Activated effector memory CD4-positive, alpha-beta T cell treated with anti-CD3 and anti-CD28 coated beads, Interleukin-2, amount 50 U/mL, for 16 hours (primary cell): ENCODE measurements around the gene CDYL.
"Not testable (repeated sequence)": the region's sequence is repeated elsewhere in the genome, so short reads cannot be mapped to it uniquely, and the experiment has no call there.

Experiments used
- DNase-seq: peaks from one replicate; pipeline ENCODE4 v3.0.0-alpha.2; 2020

CDYL gene

DNA sequence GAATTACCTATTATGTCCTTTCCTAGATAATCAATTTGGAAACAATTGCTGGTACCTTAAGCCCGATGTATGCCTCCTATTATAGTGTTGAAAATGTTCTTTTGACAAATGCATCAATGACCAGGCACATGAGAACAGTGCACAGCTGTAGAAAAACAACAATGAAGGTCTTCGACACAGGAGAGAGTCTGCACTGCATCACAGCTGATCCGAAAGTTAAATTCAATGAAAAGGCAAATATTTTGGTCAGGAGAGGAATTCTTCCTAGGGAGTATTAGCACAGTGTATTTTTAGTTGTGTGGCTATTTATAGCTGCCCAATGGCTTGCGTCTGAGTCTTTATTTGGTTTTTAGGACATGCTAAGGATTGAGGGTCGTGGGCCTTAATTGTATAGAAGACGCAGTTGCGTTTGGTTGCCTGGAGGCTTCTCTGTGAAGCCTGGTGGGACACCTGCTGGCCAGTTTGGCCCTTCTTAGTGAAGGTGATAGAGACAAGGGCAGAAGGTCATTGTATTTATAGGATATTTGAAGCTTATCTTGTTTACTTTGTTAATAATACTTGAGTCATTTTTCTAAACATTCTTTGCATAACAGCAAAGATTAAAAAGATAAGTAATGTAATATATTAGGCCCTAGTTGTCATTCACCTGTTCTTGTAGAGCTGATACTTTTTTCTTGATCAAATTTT lies 72.3 kb downstream of the CDYL start:
- no peak for DNase-seq

DNA sequence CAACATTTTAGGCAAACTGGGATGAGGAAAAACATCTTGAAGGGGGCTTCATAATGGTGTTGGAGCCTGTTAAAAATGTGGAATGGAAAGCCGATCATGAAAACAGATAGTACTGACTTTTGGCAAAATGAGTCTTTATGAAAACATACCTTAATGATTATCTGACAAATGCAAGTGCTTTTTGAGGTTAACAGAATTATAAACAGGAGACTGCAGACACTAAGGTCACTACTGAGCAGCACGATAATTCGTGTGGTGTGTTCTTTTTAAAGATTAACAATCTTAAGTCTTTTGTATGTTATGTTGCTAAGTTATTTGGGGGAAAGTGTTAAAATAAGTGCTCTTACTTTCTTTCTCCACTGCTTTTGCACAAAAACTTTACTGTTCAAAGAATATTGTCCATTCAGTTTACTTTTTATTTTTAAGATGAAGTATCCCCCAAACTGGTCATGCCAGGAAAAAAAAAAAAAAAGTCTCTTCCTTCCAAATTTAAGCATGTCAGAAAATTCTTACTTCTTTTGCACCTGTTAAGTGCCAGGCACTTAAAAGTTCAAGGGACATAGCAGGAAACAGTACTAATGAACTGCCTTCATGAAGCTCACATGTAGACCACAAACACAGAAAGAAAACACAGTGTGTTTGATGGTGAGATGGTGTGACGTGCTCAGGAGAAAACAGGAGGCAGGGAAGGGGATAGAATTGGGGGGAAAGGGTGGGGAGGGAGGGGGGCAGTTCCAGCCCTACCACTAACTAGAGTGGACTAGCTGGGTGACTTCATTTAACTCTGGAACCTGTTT lies 73.2 kb downstream of the CDYL start:
- no peak for DNase-seq

DNA sequence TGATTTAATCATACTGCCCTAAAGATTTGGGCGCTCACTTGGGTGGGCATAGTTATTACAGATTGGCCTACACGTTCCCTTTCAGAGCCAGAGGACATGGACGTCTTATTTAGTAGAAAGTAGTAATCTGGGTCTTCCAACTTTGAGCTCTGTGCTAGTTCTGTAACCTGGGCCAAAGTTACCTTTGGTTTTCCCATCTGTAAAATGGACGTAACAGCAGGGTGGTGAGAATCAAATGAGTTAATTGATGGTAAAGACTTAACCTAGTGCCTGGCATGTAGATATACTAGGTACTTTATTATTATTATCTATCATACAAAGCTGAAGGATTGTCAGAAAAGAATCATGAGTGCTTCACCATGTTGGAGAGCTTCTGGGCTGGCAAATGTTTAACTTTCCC lies 74.8 kb downstream of the CDYL start:
- DNase-seq: no peak

DNA sequence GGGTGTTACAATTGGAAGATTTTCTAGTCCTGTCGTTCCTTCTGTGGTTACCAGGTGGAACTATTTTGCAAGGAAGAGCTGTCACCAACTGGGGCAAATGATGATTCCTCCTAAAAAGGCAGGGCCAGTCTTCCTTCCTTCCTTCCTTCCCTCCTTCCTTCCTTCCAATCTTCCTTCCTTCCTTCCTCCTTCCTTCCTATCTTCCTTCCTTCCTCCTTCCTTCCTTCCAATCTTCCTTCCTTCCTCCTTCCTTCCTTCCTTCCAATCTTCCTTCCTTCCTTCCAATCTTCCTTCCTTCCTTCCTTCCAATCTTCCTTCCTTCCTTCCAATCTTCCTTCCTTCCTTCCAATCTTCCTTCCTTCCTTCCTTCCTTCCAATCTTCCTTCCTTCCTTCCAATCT lies 76.0 kb downstream of the CDYL start:
- DNase-seq: not testable (repeated sequence)

DNA sequence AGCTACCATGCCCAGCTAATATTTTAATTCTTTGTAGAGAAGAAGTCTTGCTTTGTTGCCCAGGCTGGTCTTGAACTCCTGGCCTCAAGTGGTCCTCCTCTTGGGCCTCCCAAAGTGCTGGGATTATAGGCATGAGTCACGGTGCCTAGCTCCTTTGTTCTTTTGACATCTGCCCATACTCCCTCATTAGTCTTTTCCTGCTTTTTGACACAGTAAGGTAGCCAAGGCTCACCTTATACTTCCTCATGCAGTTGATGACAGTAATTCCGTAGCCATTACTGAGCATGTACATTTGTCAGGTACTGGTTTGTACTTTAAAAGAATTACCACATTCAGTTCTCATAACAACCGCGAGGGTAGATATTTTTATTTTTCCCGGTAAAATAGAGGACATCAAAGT lies 76.7 kb downstream of the CDYL start:
- no peak for DNase-seq

DNA sequence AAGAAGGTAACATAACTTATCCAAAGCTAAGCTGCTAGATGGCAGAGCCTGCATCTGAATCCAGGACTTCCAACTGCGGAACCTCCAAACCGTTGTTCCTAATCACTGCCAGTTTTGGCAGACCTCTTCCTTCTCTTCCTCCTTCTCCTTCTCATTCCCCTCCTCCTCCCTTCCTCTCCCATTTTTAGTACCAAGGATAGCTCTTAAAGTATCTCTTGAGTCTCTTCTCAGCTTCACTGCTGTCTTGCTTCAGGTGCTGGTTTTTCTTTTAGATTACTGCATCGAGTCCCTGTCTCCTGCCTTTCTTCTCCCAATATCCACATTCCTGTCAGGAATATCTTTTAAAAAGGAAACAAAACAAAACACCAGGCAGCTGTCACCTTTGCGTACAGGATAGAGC lies 77.1 kb downstream of the CDYL start:
- no peak for DNase-seq

DNA sequence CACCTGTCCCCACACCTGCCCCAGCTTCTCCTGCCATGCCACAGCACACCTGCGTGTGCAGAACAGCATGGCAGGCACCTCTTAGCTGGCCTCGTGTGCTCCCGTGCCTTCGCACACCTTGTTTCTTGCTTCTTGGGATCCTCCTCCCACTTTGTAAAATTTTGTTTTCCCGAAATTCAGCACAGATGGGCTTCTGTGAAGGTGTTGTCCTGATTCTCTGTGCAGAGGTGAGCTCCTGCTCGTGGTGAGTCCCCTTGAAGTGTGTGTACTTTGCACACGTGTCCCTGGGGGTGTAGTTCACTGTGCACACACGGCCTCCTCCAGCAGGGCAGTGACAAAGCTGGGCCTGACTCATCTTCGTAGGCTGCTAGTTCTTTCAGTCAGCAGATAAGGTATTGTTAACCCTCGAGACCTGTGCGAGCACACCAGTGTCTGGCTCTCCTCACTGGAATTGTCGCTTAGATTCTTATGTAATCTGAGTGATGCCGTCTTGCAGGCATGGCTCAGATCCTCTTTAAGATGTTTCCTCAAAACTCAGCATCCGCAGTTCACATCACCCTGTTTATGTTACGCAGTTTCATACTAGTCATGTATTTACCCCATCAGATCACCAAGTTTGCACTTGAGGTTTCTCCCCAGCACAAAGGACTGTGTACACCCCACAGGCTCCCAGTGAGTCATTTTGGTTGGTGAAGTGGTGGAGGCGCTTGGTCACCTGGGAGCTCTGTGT lies 77.7 kb downstream of the CDYL start:
- DNase-seq: no peak

DNA sequence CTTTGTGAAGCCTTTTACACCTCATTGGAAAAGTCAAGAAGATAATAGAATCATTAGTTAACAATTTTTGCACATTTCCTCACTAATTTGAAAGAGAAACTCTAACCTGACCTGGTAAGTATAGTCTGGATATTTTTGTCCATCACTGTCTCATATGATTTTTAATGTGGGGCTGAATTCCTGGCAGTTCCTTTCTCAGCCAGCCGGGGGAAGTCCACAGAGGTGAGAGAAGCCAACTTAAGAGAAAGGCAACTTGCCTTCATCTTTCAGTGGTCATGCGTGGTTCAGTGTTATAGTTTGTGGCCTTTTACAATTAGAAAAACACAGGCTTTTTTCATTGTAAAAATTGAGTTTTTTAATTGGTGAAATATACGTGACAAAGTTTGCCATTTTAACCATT lies 80.6 kb downstream of the CDYL start:
- DNase-seq: no peak

DNA sequence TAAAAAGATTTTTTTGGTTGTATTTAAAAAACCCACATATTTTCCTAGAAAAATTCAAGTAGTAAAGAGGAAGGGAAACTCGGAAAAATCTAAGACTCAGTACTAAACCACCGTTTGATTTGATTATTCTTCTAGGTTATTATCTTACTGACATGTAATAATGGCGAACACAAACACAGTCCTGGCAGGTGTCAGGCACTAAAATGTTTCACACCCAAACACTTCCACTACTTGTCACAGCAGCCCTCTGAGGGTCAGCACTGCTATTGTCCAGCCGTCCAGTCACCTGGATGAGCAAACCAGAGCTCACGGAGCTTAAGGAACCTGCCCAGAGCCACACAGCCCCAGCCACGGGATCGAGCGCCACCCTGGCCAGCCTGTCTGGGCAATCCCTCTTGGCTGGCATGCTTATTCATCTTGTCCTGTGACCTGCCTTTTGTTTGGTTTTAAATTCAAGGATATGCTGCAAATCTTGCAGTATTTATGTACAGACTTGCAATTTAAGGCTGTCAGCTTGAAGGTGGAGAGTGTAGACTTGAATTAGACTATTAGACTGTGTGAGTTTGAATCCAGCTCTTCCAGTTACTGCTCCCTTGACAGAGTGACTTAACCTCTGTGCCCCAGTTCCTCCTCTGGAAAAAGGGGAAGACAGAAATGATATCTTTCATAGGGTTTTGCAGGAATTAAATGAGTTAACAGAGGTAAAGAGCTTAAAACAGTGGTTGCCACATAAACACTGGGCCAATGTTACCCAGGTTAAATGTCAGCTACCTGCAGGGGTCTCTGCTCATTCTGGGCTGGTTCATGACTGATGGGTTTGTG lies 82.2 kb downstream of the CDYL start:
- DNase-seq: no peak

DNA sequence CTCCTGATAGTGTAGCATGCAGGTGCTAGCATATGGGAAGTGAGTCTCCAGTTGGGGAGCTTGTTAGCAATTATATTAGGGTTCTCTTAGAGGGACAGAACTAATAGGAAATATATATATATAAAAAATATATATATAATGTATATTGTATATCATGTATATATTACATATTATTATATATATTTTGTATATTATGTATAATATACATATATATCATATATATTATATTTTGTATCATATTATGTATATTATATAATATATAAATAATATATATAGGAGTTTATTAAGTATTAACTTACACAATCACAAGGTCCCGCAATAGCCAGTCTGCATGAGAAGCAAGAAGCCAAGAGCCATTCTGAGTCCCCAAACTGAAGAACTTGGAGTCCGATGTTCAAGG lies 84.2 kb downstream of the CDYL start:
- DNase-seq: no peak

DNA sequence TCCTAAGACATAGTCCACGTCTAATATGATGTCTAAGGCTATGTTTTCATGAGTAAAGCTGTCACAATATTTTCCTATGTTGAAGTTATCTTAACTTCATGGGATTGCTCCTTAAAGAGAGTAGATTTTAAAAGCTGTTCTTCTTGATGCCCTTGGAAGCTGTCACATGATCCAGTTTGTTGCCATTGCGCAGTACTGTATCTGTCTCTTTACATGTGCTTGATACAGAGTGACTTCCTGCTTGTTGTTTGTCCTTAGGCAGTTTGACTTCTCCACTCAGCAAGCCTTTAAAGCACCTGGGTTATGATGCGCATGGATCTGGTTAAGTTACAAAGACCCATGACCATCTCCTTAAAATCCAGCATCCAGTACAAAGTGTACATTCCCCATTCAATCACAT lies 85.4 kb downstream of the CDYL start:
- DNase-seq: no peak

DNA sequence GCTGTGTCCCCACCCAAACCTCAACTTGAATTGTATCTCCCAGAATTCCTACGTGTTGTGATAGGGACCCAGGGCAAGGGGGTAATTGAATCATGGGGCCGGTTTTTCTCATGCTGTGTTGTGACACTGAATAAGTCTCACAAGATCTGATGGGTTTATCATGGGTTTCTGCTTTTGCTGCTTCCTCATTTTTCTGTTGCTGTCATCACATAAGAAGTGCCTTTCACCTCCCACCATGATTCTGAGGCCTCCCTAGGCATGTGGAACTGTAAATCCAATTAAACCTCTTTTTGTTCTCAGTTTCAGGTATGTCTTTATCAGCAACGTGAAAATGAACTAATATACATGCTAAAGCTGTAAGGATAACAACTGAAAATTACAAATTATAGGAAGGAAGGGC lies 88.3 kb downstream of the CDYL start:
- no peak for DNase-seq

DNA sequence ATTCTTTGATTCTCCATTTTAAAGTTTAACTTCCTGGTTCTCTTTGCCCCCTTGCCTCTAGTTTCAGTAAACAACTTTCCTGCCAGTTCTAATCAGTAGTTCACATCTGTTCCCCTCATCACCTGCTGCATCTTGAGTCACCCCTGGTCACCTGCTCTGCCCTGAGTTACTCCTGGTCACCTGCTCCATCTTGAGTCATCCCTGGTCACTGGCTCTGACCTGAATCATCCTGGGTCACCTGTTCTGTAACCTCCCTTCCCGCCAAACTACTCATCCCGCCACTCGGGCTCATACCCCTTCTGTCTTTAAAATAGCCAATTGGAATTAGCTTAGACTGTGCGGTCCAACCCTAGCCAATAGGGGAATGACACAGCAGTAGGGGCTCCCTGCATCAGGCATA lies 88.8 kb downstream of the CDYL start:
- not testable (repeated sequence) for DNase-seq

DNA sequence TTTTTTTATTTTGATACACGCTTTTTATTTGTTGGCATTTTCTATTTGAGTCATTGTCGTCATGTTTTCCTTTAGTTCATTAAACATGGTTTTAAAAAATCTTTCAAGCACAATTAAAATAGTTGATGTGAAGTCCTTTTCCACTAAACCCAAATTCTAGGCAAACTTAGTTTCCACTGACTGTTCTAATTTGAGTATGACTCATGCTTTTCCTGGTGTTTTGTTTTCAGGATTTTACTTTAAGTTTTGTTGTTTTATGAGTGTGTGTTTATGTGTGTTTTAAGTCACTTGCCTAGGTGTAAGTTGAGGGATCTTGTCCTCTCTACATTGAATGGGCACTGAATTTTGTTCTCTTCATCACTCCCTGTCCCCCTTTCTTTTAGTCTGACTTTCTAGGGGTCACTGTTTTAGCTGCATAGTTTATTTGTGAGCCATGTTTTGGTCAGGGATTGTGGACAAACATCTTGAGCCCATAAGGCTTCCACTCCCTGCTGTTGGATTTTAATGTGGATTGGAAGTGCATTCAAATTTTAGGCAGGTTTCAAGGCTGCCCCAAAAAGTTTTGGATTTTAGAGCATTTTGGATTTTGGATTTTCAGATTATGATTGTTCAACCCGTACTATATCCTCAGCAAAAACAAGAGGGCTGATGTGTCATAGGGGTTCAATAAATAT lies 94.8 kb downstream of the CDYL start:
- no peak for DNase-seq

DNA sequence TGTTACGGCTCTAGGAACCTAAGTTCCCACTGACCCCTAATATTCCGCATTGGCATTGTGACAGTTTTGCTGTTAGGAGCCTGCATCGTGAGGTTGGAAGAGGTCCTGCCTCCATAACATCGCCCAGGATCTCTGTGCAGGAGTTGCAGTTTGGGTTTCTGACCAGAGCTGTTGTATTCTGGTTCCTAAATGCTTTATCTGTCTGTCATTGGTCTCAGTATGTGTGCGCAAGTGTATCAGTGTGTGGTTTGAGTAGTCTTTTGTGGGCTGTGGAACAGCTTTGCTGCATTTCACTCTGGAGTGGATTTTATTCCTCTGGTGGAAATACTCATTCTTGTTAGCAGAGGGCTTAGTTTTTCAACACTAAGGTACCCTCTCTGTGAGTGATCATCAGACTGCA lies 95.6 kb downstream of the CDYL start:
- DNase-seq: no peak

DNA sequence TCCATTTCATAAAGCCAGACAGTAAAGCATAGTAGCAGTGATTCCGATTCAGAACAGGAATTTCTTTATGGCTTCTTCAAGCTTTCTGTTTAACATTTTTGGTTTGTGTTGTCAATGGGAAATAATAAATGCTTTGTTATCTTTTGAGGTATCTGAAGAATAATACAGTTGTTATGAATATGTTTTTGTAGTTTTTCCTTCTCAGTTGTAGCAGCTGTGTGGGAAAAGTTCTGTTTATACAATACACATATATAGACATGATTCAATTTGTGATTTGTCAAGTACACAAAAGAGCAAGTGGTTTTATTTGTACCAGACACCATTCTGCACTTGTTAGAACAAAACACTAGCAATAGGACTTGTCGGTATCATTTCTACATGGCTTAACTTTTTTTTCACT lies 96.6 kb downstream of the CDYL start:
- DNase-seq: no peak

DNA sequence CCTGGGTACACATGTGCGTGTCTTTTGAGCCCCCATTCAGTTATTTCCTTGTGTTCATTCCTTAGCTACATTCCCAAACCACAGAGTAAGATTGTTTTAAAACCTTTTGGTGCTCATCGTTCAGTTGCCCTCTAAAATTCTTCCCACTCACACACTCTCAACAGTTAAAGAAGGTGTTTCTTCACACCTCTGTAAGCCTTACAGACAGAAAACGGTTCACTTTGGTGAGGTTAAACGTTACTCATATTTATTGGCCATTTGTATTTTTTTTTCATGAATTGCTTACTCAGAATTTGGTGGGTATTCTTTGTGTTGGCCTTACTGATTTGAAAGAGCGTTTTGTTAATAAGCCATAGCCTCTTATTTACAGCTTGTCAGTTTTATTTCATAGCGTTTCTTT lies 97.7 kb downstream of the CDYL start:
- DNase-seq: no peak

DNA sequence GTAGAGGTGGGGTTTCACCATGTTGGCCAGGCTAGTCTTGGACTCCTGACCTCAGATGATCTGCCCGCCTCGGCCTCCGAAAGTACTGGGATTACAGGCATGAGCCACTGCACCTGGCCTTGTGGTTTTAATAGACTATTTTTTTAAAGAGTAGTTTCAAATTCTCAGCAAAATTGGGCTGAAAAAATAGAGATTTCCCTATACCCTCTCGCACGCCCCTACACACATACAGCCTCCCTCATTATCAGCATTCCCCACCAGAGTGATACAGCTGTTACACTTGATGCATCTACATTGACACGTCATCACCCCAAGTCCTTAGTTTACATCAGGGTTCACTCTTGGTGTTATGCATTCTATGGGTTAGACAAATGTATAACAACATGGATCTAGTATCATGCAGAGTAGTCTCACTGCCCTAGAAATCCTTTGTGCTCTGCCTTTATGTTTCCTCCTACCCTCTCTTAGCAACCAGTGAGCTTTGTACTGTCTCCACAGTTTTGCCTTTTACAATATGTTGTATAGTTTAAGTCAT lies 103.6 kb downstream of the CDYL start:
- DNase-seq: no peak

DNA sequence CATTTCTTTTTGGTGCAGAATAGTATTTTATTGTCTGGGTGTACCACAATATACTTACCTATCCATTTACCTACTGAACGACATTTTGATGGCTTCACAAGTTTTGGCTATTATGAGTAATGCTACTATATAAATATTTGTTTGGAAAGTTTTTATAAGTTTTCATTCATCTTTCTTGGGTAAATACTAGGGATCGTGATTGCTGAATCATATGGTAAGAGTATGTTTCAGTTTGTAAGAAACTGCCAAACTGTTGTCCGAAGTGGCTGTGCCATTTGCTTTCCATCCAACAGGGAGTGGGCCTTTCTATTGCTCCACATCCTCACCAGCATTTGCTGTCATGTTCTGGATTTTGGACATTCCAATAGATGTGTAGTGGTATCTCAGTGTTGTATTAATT lies 104.2 kb downstream of the CDYL start:
- DNase-seq: no peak

DNA sequence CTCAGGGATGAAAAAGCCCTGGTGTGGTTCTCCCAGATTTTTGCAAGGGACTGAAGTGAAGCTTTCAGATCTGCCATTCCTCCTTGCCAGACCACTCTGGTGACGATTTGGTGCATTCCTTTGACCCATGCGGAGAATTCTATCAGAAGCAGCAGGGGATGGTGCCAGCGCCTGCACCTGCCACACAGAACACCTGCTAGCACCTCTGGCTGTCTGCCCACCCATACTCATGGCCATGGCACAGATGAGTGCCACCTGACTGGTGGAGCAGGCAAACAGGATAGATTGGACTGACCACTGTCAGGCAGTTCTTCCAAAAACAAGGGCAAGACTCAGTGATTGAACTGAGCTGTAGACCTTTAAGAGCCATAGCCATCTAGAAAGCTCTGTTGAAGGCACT lies 107.1 kb downstream of the CDYL start:
- no peak for DNase-seq

DNA sequence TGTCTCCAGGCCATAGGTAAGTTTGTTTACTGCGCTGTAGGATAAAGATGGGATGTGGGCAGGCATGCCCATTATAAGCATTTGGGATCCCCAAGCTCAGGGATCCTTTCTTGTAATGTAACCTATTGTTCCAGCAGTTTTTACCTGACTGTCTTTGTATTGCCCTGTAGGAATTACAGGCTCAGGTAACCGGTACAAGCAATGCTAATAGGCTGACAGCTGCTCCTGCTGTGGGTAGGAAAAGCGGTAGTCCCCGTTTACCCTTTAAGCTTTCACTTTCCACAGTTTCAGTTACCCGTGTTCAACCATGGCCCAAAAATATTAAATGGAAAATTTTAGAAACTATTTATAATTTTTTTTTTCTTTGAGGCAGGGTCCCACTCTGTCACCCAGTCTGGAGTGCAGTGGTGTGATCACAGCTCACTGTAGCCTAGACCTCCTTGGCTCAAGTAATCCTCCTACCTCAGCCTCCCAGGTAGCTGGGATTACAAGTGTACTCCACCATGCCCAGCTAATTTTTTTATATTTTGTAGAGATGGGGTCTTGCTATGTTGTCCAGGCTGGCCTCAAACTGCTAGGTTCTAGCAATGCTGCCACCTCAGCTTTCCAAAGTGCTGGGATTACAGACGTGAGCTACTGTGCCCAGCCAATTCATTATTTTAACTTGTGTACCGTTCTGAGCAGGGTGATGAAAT lies 108.6 kb downstream of the CDYL start:
- no peak for DNase-seq
